KMS-11 (cell line): ENCODE data around the gene UBE2H.

Experiments used
- H2AFZ ChIP-seq: fragments of 200-600 bp; sonication (generic); 2 replicates; pipeline ENCODE4 v1.6.1; 2016; ENCODE audit warnings: antibody characterized with exemption, mixed run types, low read depth
- H3K27ac ChIP-seq: fragments of 200-600 bp; sonication (generic); 2 replicates; pipeline ENCODE4 v1.6.1; 2016; ENCODE audit warnings: mild to moderate bottlenecking, mixed run types
- H3K27me3 ChIP-seq: fragments of 200-600 bp; sonication (generic); 2 replicates; pipeline ENCODE4 v1.6.1; 2017; ENCODE audit warnings: mild to moderate bottlenecking, low read depth, mixed run types, moderate library complexity; ENCODE audit not compliant: insufficient read depth
- H3K36me3 ChIP-seq: fragments of 200-600 bp; sonication (generic); 2 replicates; pipeline ENCODE4 v1.6.1; 2017; ENCODE audit warnings: mild to moderate bottlenecking, mixed run types; ENCODE audit not compliant: insufficient read depth
- H3K4me1 ChIP-seq: fragments of 200-600 bp; sonication (generic); 2 replicates; pipeline ENCODE4 v1.6.1; 2016; ENCODE audit warnings: mild to moderate bottlenecking, low read depth, mixed run types; ENCODE audit not compliant: poor library complexity, severe bottlenecking
- H3K4me2 ChIP-seq: fragments of 200-600 bp; sonication (generic); 2 replicates; pipeline ENCODE4 v1.7.0; 2016; ENCODE audit warnings: mild to moderate bottlenecking, mixed run types
- H3K4me3 ChIP-seq: fragments of 200-600 bp; sonication (generic); IDR thresholded peaks from 2 replicates; pipeline ENCODE4 v1.6.1; 2017; ENCODE audit warnings: low read depth, low read length, mixed read lengths; ENCODE audit not compliant: insufficient read depth
- H3K79me2 ChIP-seq: fragments of 200-600 bp; sonication (generic); 2 replicates; pipeline ENCODE4 v1.6.1; 2016; ENCODE audit warnings: low read depth, mixed run types; ENCODE audit not compliant: insufficient read depth
- H3K9ac ChIP-seq: fragments of 200-600 bp; sonication (generic); 2 replicates; pipeline ENCODE4 v1.6.1; 2016; ENCODE audit warnings: mild to moderate bottlenecking, mixed run types
- H4K20me1 ChIP-seq: fragments of 200-600 bp; sonication (generic); 2 replicates; pipeline ENCODE4 v1.6.1; 2016; ENCODE audit warnings: mild to moderate bottlenecking, mixed run types; ENCODE audit not compliant: insufficient read depth
- TF ChIP-seq, protein P1 (sequence below): fragments of 200-600 bp; sonication (generic); conservative IDR thresholded peaks from 2 replicates; pipeline ENCODE4 v1.6.1; 2017; ENCODE audit warnings: low read depth, mild to moderate bottlenecking, antibody characterized with exemption, low read length, moderate library complexity, mixed read lengths

The UBE2H gene

DNA sequence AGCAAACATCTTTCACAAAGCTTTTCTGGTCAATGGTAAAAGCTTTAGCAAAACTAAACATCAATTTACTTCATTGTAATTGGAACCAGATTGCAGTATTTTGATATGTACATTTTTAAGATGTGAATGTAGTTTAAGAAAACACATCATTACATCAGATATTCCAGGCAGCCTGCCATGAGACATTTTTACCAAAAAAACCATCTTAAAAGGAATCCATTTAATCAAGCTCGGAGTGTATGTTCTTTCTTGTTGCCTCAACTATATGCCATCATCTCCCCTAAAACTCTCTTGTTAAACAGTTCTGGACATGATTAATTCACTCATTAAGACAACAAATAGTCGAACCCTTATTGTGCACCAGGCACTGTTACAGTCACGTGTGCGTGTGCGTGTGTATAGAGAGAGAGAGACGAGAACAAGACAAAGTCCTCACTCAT is 97.5 kb downstream of the UBE2H start:
- Histone ChIP-seq H3K79me2 (peaks cover 19% of the 10 kb centered on the region; the same call in 1 of the 2 replicates), H4K20me1 (peaks cover 5% of the 10 kb centered on the region; the same call in 1 of the 2 replicates), H3K27ac (no peak overlapping the region), H3K4me3 (no peak overlapping the region), H3K27me3 (no peaks in the 10 kb centered on the region), H3K4me2 (no peak overlapping the region), H3K9ac (no peak overlapping the region), H3K4me1 (peaks cover 12% of the 10 kb centered on the region), H2AFZ (no peak overlapping the region), H3K36me3 (no peaks in the 10 kb centered on the region)
- TF ChIP-seq, protein P1, sequence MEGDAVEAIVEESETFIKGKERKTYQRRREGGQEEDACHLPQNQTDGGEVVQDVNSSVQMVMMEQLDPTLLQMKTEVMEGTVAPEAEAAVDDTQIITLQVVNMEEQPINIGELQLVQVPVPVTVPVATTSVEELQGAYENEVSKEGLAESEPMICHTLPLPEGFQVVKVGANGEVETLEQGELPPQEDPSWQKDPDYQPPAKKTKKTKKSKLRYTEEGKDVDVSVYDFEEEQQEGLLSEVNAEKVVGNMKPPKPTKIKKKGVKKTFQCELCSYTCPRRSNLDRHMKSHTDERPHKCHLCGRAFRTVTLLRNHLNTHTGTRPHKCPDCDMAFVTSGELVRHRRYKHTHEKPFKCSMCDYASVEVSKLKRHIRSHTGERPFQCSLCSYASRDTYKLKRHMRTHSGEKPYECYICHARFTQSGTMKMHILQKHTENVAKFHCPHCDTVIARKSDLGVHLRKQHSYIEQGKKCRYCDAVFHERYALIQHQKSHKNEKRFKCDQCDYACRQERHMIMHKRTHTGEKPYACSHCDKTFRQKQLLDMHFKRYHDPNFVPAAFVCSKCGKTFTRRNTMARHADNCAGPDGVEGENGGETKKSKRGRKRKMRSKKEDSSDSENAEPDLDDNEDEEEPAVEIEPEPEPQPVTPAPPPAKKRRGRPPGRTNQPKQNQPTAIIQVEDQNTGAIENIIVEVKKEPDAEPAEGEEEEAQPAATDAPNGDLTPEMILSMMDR: no peak

DNA sequence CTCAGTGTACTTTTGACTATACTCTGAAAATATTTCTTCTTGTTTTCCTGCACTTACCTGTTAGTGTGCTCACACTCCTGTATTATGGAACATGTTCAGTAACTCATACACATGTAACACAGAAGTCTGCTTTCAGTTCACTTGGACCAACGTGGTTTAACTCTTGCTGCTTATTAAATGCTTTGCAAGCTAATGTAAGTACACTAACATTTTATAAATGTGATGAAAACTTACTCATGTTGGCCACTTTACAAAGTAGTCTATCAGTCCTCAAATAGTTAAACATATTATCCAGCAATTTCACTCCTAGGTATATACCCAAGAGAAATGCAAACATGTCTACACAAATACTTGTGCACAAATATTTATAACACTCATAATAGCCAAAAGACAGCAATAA is 98.4 kb downstream of the UBE2H start:
- H3K9ac ChIP-seq: no peak overlapping the region
- no peaks in the 10 kb centered on the region for H4K20me1 ChIP-seq
- H3K4me1 ChIP-seq: peaks cover 5% of the 10 kb centered on the region
- no peak overlapping the region for H3K4me2 ChIP-seq
- TF ChIP-seq, protein P1: no peak
- peaks cover 11% of the 10 kb centered on the region; the same call in 1 of the 2 replicates for H3K79me2 ChIP-seq
- H3K27ac ChIP-seq: no peak overlapping the region
- no peak overlapping the region for H3K4me3 ChIP-seq
- no peak overlapping the region for H2AFZ ChIP-seq
- no peaks in the 10 kb centered on the region for H3K27me3 ChIP-seq
- no peaks in the 10 kb centered on the region for H3K36me3 ChIP-seq

GRCh38 chr7:129853661-129854268 is 99.0 kb downstream of the UBE2H start:
- H3K27me3 ChIP-seq: no peaks in the 10 kb centered on the region
- TF ChIP-seq, protein P1: no peak
- H3K27ac ChIP-seq: no peak overlapping the region
- no peak overlapping the region for H3K4me2 ChIP-seq
- no peaks in the 10 kb centered on the region for H3K4me1 ChIP-seq
- H3K9ac ChIP-seq: no peak overlapping the region
- H2AFZ ChIP-seq: no peak overlapping the region
- peaks cover 5% of the 10 kb centered on the region; the same call in 1 of the 2 replicates for H3K79me2 ChIP-seq
- no peaks in the 10 kb centered on the region for H4K20me1 ChIP-seq
- H3K4me3 ChIP-seq: no peak overlapping the region
- H3K36me3 ChIP-seq: no peaks in the 10 kb centered on the region

DNA sequence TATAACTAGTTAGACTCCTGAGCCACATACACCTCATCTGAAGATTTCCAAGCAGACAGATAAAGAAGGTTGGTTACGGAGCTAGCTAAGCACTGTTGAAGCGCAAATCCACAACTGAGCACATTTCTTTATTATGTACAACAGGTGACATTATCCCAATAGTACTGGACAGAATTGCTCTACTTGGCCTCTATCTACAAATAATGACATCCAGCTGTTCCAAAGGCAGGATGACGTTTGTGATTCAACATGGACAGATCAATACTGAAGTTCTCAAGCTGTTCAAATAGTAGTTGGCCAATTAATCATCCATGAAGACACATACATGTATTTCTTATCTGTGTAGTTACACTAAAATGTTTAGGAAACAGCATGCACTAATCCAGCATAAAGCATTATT is 101.0 kb downstream of the UBE2H start:
- no peak overlapping the region for H3K27ac ChIP-seq

More for the DNA sequence above, 101.0 kb downstream of the UBE2H start:
- TF ChIP-seq, protein P1: no peak
- Histone ChIP-seq H3K4me2 (no peak overlapping the region), H2AFZ (no peak overlapping the region), H3K36me3 (no peaks in the 10 kb centered on the region), H3K9ac (no peak overlapping the region), H4K20me1 (no peaks in the 10 kb centered on the region), H3K4me3 (no peak overlapping the region), H3K79me2 (peaks cover 5% of the 10 kb centered on the region; the same call in 1 of the 2 replicates), H3K27me3 (no peaks in the 10 kb centered on the region), H3K4me1 (peaks cover 8% of the 10 kb centered on the region)
